Effector memory CD4-positive, alpha-beta T cell (primary cell): ENCODE results near the gene KRT72.

Source experiments
- DNase-seq, 3 donors: peaks; one replicate each; pipeline ENCODE4 v3.0.0-alpha.2; 2020
- H3K27ac ChIP-seq: 2 replicates; pipeline ENCODE4 v1.7.0; 2013; ENCODE audit warnings: mild to moderate bottlenecking, low read length, moderate library complexity; ENCODE audit not compliant: insufficient read depth, poor library complexity, severe bottlenecking
- H3K27me3 ChIP-seq: replicated peaks from 2 replicates; pipeline ENCODE4 v1.7.0; 2013; ENCODE audit warnings: mild to moderate bottlenecking, low read length; ENCODE audit not compliant: insufficient read depth, control insufficient read depth, poor library complexity, severe bottlenecking
- H3K36me3 ChIP-seq: 2 replicates; pipeline ENCODE4 v1.7.0; 2013; ENCODE audit warnings: mild to moderate bottlenecking, low read length, moderate library complexity; ENCODE audit not compliant: control insufficient read depth, insufficient read depth
- H3K4me1 ChIP-seq: 2 replicates; pipeline ENCODE4 v1.7.0; 2013; ENCODE audit warnings: low read length, mild to moderate bottlenecking; ENCODE audit not compliant: control insufficient read depth, insufficient read depth, poor library complexity, severe bottlenecking
- H3K4me3 ChIP-seq: 2 replicates; pipeline ENCODE4 v1.7.0; 2013; ENCODE audit warnings: low read length, low read depth, mild to moderate bottlenecking; ENCODE audit not compliant: insufficient read depth, poor library complexity, severe bottlenecking
- H3K9me3 ChIP-seq: 2 replicates; pipeline ENCODE4 v1.7.0; 2013; ENCODE audit warnings: mild to moderate bottlenecking, low read length, moderate library complexity; ENCODE audit not compliant: control insufficient read depth

The KRT72 gene

GRCh38 chr12:52539821-52540173 lies 61.5 kb downstream of the KRT72 start:
- Histone ChIP-seq H3K4me3 (no peak overlapping the region), H3K27ac (no peak overlapping the region), H3K36me3 (no peaks in the 10 kb centered on the region), H3K4me1 (no peaks in the 10 kb centered on the region), H3K9me3 (no peaks in the 10 kb centered on the region), H3K27me3 (no peaks in the 10 kb centered on the region)
- DNase-seq: no peak

DNA sequence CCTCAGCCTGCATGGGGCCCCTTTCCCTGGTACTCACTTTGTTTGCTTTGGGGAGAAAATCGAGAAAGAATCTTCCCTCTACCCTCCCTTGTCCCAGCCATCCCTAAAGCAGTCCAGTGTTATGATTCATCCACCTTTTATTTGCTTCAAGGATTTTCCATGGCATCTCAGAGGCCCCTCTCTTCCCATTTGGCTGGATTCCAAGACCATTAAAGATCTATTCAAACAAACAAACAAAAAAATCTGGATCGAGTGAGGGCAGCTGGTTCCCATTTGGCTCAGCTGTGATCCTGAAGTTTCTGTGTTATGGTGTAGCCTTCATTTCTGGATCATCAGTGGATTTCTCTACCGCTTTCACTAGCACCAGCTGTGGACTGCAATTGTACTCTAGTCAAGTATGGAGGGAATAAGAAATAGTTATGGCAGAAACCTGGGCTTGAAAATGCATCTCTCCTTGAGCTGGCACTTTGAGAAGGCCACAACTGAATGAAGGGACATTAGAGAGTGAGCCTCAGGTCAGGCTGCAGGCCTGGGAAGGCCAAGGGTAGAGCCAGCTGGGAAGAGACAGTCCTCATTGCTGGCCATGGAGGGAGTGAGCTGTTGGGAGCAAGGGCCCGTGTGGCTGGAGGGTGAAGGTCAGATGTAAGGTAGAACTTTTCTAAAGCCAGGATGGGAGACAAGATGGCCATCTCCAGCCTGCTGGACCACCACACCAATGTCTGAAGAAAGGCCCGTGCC lies 62.0 kb downstream of the KRT72 start:
- H3K4me1 ChIP-seq: no peaks in the 10 kb centered on the region
- no peak overlapping the region for H3K4me3 ChIP-seq
- no peak overlapping the region for H3K27ac ChIP-seq
- H3K9me3 ChIP-seq: no peaks in the 10 kb centered on the region
- no peak for DNase-seq
- no peaks in the 10 kb centered on the region for H3K36me3 ChIP-seq
- no peaks in the 10 kb centered on the region for H3K27me3 ChIP-seq

- Histone ChIP-seq H3K36me3 (no peaks in the 10 kb centered on the region), H3K27me3 (no peaks in the 10 kb centered on the region), H3K9me3 (no peaks in the 10 kb centered on the region), H3K4me1 (no peaks in the 10 kb centered on the region), H3K4me3 (no peak overlapping the region), H3K27ac (no peak overlapping the region)
- DNase-seq: no peak
These were observed 64.2 kb downstream of the KRT72 start for GRCh38 chr12:52537101-52537500.
